Measurements from ENCODE around the gene PCDH11Y.
"Not testable (repeated sequence)": the region's sequence is repeated elsewhere in the genome, so short reads cannot be mapped to it uniquely, and the experiment has no call there.

The PCDH11Y gene

GRCh38 chrY:5000057-5000456 lies at the start of gene PCDH11Y:
Gene PCDH11Y (plus strand): TSS chrY:5000296. CDS start chrY:5057100, 56,804 bp downstream.
- DNase-seq (ENCODE audit: low read depth in 2 of 2) = peak in 1 of 2 donors; percentile 3

GRCh38 chrY:4967894-4968293 lies 32.2 kb upstream of the PCDH11Y start:
- not testable (repeated sequence) for DNase-seq (ENCODE audit: low read depth in 2 of 2)

- not testable (repeated sequence) for DNase-seq (ENCODE audit: low read depth in 2 of 2)
Observed at GRCh38 chrY:4991743-4992400, 8.2 kb upstream of the PCDH11Y start.

- DNase-seq (ENCODE audit: low read depth in 2 of 2) = not testable (repeated sequence)
Observed at GRCh38 chrY:4994892-4995291, 5.2 kb upstream of the PCDH11Y start.

GRCh38 chrY:5002476-5003184 lies 2.5 kb downstream of the PCDH11Y start:
- not testable (repeated sequence) for DNase-seq (ENCODE audit: low read depth in 2 of 2)

GRCh38 chrY:5038972-5039523 lies 39.0 kb downstream of the PCDH11Y start:
- not testable (repeated sequence) for DNase-seq (ENCODE audit: low read depth in 2 of 2)

- not testable (repeated sequence) for DNase-seq (ENCODE audit: low read depth in 2 of 2)
Observed at GRCh38 chrY:5083017-5083416, 82.9 kb downstream of the PCDH11Y start.

- DNase-seq (ENCODE audit: low read depth in 2 of 2) = not testable (repeated sequence)
Observed at GRCh38 chrY:5182998-5183397, 182.9 kb downstream of the PCDH11Y start.

GRCh38 chrY:5215116-5215515 lies 215.0 kb downstream of the PCDH11Y start:
- not testable (repeated sequence) for DNase-seq (ENCODE audit: low read depth in 2 of 2)

GRCh38 chrY:5324931-5325330 lies 324.8 kb downstream of the PCDH11Y start:
- DNase-seq (ENCODE audit: low read depth in 2 of 2) = not testable (repeated sequence)

- DNase-seq (ENCODE audit: low read depth in 2 of 2) = not testable (repeated sequence)
Observed at GRCh38 chrY:5342220-5342619, 342.1 kb downstream of the PCDH11Y start.

GRCh38 chrY:5543705-5544104 lies 543.6 kb downstream of the PCDH11Y start:
- DNase-seq (ENCODE audit: low read depth in 2 of 2) = not testable (repeated sequence)

GRCh38 chrY:5638589-5638988 lies 638.5 kb downstream of the PCDH11Y start:
- not testable (repeated sequence) for DNase-seq (ENCODE audit: low read depth in 2 of 2)

- not testable (repeated sequence) for DNase-seq (ENCODE audit: low read depth in 2 of 2)
Observed at GRCh38 chrY:5679265-5679664, 679.2 kb downstream of the PCDH11Y start.

GRCh38 chrY:5708727-5709126 lies 708.6 kb downstream of the PCDH11Y start:
- not testable (repeated sequence) for DNase-seq (ENCODE audit: low read depth in 2 of 2)

GRCh38 chrY:5709788-5710381 lies 709.8 kb downstream of the PCDH11Y start:
- not testable (repeated sequence) for DNase-seq (ENCODE audit: low read depth in 2 of 2)

GRCh38 chrY:5761403-5761802 lies 761.3 kb downstream of the PCDH11Y start:
- not testable (repeated sequence) for DNase-seq (ENCODE audit: low read depth in 2 of 2)

GRCh38 chrY:5776485-5776884 lies 776.4 kb downstream of the PCDH11Y start:
- DNase-seq (ENCODE audit: low read depth in 2 of 2) = not testable (repeated sequence)
